Activated CD4-positive, alpha-beta T cell treated with anti-CD3 and anti-CD28 coated beads for 36 hours (primary cell): ENCODE measurements around the gene PARD6A. TPM values are rescaled to one million over a fixed set of nuclear protein-coding genes. Genes with fewer than 3 reads are reported as not detected.

Experiments
- ATAC-seq: fragments of 200-7000 bp; cut with Tn5 transposase; one replicate; pipeline ENCODE4 v1.10.0; 2021; ENCODE audit warnings: mild to moderate bottlenecking, moderate library complexity
- CTCF ChIA-PET: fragments of 350-600 bp; sonication (Branson Sonifier 250); formaldehyde crosslinking; loops from one replicate; lab custom pipeline; 2021; ENCODE audit warnings: antibody characterized with exemption; lab: Charles Lee
- POLR2A ChIA-PET: fragments of 350-600 bp; sonication (Branson Sonifier 250); formaldehyde crosslinking; loops from one replicate; lab custom pipeline; 2021; ENCODE audit warnings: antibody characterized with exemption, inconsistent platforms; lab: Charles Lee
- DNase-seq: peaks from one replicate; pipeline ENCODE4 v3.0.0-alpha.2; 2020
- H3K27ac Mint-ChIP-seq: one replicate; pipeline ENCODE4 v1.8.0; 2021; ENCODE audit warnings: mixed read lengths
- H3K27me3 Mint-ChIP-seq: one replicate; pipeline ENCODE4 v1.8.0; 2021; ENCODE audit warnings: mixed read lengths
- H3K36me3 Mint-ChIP-seq: one replicate; pipeline ENCODE4 v1.8.0; 2021; ENCODE audit warnings: low read depth, mixed read lengths
- H3K4me1 Mint-ChIP-seq: one replicate; pipeline ENCODE4 v1.8.0; 2021; ENCODE audit warnings: mixed read lengths
- H3K4me3 Mint-ChIP-seq: one replicate; pipeline ENCODE4 v1.8.0; 2021; ENCODE audit warnings: mild to moderate bottlenecking, moderate library complexity, mixed read lengths
- H3K9me3 Mint-ChIP-seq: one replicate; pipeline ENCODE4 v1.8.0; 2021; ENCODE audit warnings: low read depth, mixed read lengths
- intact Hi-C, 2 experiments: fragments of 100-400 bp; cut with DNase I in 1 of 2; cut with micrococcal nuclease in 1 of 2; formaldehyde crosslinking; loops; one replicate each; pipeline versions ENCODE4 v1.14.2 to v1.15.1; 2022 to 2024; cut with DNase I, micrococcal nuclease
- total RNA-seq, 2 experiments: library from RNA; stranded (reverse); gene quantifications; one replicate each; pipeline ENCODE4 v1.2.3, GENCODE V29; 2021

Gene PARD6A
- total RNA-seq, 2 experiments from 2014 or later = 7.8 to 8.7 TPM

DNA sequence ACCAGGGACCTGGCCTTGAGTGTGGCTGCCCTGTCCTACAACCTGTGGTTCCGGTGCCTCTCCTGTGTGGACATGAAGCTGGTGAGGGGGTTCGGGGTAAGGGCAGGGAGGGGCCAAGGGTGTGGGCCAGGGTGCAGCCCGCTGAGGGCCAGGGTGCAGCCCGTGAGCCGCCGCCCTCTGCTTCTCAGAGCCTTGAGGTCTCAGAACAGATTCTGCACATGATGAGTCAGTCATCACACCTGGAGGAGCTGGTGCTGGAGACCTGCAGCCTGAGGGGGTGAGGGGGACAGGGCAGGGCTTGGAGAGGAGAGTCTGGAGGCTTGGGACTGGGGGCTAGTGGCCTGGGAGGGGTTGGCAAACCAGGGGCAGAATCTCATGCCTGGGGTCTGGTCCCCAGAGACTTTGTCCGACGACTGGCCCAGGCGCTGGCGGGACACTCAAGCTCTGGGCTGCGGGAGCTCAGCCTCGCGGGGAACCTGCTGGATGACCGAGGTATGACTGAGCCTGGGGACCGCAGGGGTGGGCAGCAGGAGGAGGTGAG is 13.6 kb upstream of the PARD6A start:
- no peak overlapping the region for H3K4me3 Mint-ChIP-seq
- ATAC-seq (no peak), DNase-seq (no peak)
- H3K4me1 Mint-ChIP-seq = peaks cover 14% of the 10 kb centered on the region
- H3K36me3 Mint-ChIP-seq = peaks cover 34% of the 10 kb centered on the region
- ChIA-PET CTCF (interaction anchor here (0.6 to 6.8 kb wide), 5 partner anchors 13 to 154 kb away, joined by 3 to 86 read pairs (median 3); partner anchors contain the start of genes ACD and PARD6A), POLR2A (interaction anchor here (0.8 kb wide), 1 partner anchor 13 kb away, joined by 4 read pairs; the partner anchor contains the start of gene ACD)
- intact Hi-C loops = no loop called here
- H3K27me3 Mint-ChIP-seq = no peaks in the 10 kb centered on the region
- peak overlapping the region; percentile 25 for H3K27ac Mint-ChIP-seq
- no peaks in the 10 kb centered on the region for H3K9me3 Mint-ChIP-seq

DNA sequence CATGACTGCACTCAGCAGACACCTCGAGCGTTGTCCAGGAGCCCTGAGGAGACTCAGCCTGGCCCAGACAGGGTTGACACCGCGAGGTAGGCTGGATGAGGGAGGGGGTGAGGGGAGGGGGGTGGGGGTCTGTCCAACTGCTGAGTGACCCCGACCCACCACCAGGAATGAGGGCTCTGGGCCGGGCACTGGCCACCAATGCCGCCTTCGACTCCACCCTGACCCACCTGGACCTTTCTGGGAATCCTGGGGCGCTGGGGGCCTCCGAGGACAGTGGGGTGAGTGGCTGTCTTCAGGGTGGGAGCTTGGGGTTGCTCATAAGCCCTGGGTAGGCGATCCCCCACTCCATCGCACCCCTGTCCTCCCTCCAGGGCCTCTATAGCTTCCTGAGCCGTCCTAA is 13.1 kb upstream of the PARD6A start:
- no peak for DNase-seq
- POLR2A ChIA-PET = interaction anchor here (0.8 kb wide), 1 partner anchor 12 kb away, joined by 4 read pairs; the partner anchor contains the start of gene ACD
- H3K4me3 Mint-ChIP-seq = no peak overlapping the region
- H3K9me3 Mint-ChIP-seq = no peaks in the 10 kb centered on the region
- no peak for ATAC-seq
- intact Hi-C loops = no loop called here
- H3K36me3 Mint-ChIP-seq = peaks cover 36% of the 10 kb centered on the region
- peaks cover 14% of the 10 kb centered on the region for H3K4me1 Mint-ChIP-seq
- CTCF ChIA-PET = interaction anchor here (1.2 to 6.8 kb wide), 2 partner anchors 13 to 127 kb away, joined by 3 to 77 read pairs; partner anchors contain the start of genes ACD and PARD6A
- no peaks in the 10 kb centered on the region for H3K27me3 Mint-ChIP-seq
- H3K27ac Mint-ChIP-seq = no peak overlapping the region

DNA sequence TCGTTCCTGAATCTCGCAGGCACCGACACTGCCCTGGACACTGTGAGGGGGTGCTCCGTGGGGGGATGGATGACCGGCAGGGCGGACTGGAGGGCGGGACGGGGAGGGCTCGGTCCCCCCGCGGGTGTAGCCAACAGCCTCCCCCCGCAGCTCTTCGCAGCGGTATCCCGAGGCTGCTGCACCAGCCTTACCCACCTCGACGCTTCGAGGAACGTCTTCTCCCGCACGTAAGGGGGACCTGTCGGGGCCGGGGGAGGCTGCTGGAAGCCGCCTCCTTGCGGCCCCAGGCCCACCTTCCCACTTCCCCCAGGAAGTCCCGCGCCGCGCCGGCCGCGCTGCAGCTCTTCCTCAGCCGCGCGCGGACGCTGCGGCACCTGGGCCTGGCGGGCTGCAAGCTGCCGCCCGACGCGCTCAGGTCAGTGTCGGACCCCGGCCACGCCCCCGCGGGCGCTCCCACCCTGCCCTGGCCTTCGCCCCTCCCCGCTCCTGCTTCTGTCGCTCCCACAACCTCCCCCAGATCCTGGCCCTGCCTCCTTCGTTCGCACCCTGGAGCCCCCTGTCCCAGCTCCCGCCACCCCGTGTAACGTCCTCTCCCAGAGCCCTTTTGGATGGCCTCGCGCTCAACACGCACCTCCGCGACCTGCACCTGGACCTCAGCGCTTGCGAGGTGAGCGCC is 12.5 kb upstream of the PARD6A start:
- H3K4me3 Mint-ChIP-seq = no peak overlapping the region
- intact Hi-C loops = no loop called here
- no peaks in the 10 kb centered on the region for H3K9me3 Mint-ChIP-seq
- H3K36me3 Mint-ChIP-seq = peaks cover 36% of the 10 kb centered on the region
- H3K27ac Mint-ChIP-seq = no peak overlapping the region
- no peak for ATAC-seq
- ChIA-PET POLR2A (no interaction called here), CTCF (interaction anchor here (1.2 to 6.8 kb wide), 2 partner anchors 12 to 127 kb away, joined by 3 to 77 read pairs; partner anchors contain the start of genes ACD and PARD6A)
- no peak for DNase-seq
- H3K27me3 Mint-ChIP-seq = no peaks in the 10 kb centered on the region
- peaks cover 14% of the 10 kb centered on the region for H3K4me1 Mint-ChIP-seq

DNA sequence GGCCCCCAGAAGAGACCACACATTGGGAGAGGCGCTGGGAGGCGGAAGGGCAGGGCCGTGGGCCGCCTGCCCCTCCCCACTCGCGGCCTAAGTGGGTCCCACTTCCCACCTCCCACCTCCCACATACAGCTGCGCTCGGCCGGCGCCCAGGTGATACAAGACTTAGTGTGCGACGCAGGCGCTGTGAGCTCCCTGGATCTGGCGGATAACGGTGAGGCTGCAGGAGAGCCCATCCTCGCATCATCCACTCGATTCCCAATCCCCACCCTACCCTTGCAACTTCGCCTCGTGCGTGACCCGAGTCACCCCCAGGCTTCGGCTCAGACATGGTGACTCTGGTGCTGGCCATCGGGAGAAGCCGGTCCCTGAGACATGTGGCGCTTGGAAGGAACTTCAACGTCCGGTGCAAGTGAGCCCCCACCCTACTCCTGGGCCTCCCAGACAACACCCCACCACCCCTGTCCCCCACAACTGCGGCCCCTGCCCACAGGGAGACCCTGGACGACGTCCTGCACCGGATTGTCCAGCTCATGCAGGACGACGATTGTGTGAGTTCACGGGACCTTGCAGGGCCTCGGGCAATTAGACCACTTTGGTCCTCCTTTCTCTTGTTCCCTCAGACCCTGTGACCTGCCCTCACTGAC is 11.9 kb upstream of the PARD6A start:
- no peak overlapping the region for H3K27ac Mint-ChIP-seq
- peaks cover 14% of the 10 kb centered on the region for H3K4me1 Mint-ChIP-seq
- H3K9me3 Mint-ChIP-seq = no peaks in the 10 kb centered on the region
- DNase-seq (no peak), ATAC-seq (no peak)
- H3K36me3 Mint-ChIP-seq = peaks cover 38% of the 10 kb centered on the region
- intact Hi-C loops = no loop called here
- no peaks in the 10 kb centered on the region for H3K27me3 Mint-ChIP-seq
- no peak overlapping the region for H3K4me3 Mint-ChIP-seq
- ChIA-PET POLR2A (no interaction called here), CTCF (interaction anchor here (2.1 kb wide), 1 partner anchor 87 kb away, joined by 7 read pairs; the partner anchor contains the start of gene CTCF)

DNA sequence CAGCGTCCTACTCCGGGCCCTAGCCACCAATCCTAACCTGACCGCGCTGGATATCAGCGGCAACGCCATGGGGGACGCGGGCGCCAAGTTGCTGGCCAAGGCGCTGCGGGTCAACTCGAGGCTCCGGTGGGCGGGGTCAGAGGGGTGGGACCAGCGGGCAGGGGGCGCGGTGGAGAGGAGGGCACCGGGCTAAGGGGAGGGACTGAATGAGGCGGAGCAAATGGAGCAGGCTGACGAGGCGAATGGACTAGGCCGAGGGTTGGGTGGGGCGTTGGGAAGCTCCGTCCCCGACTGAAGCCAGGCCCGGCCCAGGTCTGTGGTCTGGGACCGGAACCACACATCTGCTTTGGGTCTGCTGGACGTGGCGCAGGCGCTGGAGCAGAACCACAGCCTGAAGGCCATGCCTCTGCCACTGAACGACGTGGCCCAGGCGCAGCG is 11.2 kb upstream of the PARD6A start:
- H3K27me3 Mint-ChIP-seq = no peaks in the 10 kb centered on the region
- DNase-seq = no peak
- no peak overlapping the region for H3K4me3 Mint-ChIP-seq
- no peaks in the 10 kb centered on the region for H3K9me3 Mint-ChIP-seq
- ChIA-PET POLR2A (no interaction called here), CTCF (interaction anchor here (2.1 kb wide), 1 partner anchor 88 kb away, joined by 7 read pairs; the partner anchor contains the start of gene CTCF)
- ATAC-seq = no peak
- H3K4me1 Mint-ChIP-seq = peaks cover 11% of the 10 kb centered on the region
- no peak overlapping the region for H3K27ac Mint-ChIP-seq
- intact Hi-C loops = no loop called here
- peaks cover 38% of the 10 kb centered on the region for H3K36me3 Mint-ChIP-seq

DNA sequence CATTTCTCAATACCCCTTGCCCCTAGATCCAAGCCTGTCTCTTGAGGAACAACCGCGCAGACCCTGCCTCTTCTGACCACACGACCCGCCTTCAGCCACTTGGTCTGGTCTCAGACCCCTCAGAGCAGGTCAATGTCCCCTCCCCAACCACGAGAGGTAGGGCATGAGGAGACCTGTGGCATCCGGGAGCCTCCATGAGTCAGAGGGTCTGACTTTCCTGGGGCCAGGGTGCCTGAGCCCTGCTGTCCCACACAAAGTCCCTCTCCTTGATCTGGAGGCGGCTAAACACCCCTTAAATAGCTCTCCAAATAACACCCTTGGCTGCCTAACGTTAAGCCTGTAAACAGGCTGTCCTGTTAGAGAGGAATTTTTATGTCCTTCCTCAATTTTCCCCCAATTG is 10.7 kb upstream of the PARD6A start:
- Mint-ChIP-seq H3K36me3 (peaks cover 42% of the 10 kb centered on the region), H3K9me3 (no peaks in the 10 kb centered on the region), H3K4me1 (peaks cover 10% of the 10 kb centered on the region), H3K4me3 (no peak overlapping the region), H3K27me3 (no peaks in the 10 kb centered on the region), H3K27ac (no peak overlapping the region)
- ChIA-PET CTCF (interaction anchor here (2.1 kb wide), 1 partner anchor 88 kb away, joined by 7 read pairs; the partner anchor contains the start of gene CTCF), POLR2A (interaction anchor here (1.8 kb wide), 1 partner anchor 10 kb away, joined by 6 read pairs; the partner anchor contains the start of genes ACD and PARD6A)
- DNase-seq (no peak), ATAC-seq (no peak)
- intact Hi-C loops = no loop called here

DNA sequence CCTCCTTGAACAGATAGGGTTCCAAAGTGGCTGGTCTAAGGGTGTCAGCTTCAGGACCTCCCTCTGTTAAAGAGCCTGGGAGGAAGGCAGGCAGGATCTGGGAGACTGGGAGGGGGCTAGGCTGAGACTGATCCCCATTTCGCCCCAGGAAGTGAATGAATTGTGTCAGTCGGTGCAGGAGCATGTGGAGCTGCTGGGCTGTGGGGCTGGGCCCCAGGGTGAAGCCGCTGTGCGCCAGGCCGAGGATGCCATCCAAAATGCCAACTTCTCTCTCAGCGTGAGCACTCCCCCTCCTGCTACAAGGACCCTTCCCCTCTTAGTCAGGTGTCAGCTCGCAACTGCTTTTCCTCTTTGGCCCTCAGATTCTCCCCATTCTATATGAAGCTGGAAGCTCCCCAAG is 9.7 kb upstream of the PARD6A start:
- peaks cover 47% of the 10 kb centered on the region for H3K36me3 Mint-ChIP-seq
- peaks cover 8% of the 10 kb centered on the region for H3K4me1 Mint-ChIP-seq
- no peaks in the 10 kb centered on the region for H3K27me3 Mint-ChIP-seq
- POLR2A ChIA-PET = interaction anchor here (1.8 kb wide), 1 partner anchor 9 kb away, joined by 6 read pairs; the partner anchor contains the start of genes ACD and PARD6A
- intact Hi-C loops = no loop called here
- no peak for DNase-seq
- CTCF ChIA-PET = interaction anchor here (1.0 to 2.6 kb wide), 4 partner anchors 11 to 130 kb away, joined by 3 to 12 read pairs (median 5); no protein-coding TSS in a partner anchor
- ATAC-seq = no peak
- no peaks in the 10 kb centered on the region for H3K9me3 Mint-ChIP-seq
- H3K4me3 Mint-ChIP-seq = no peak overlapping the region
- H3K27ac Mint-ChIP-seq = no peak overlapping the region

DNA sequence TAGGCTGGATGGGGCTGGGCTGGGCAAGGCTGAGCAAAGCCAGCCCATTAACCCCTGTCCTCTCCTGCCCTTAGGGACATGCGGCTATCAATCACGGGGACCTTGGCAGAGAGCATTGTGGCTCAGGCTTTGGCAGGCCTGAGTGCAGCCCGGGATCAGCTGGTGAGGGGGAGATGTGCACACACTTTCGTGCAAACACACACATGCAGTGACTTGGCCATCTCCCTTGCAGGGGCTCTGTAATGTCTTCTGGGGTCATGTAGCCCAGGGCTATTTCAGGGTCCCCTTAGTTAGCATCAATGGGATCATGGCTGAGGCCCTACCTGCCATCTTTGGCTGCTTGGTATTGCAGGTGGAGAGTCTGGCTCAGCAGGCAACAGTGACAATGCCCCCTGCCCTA is 8.9 kb upstream of the PARD6A start:
- no peak overlapping the region for H3K27ac Mint-ChIP-seq
- intact Hi-C loops = no loop called here
- POLR2A ChIA-PET = interaction anchor here (1.8 kb wide), 1 partner anchor 8 kb away, joined by 6 read pairs; the partner anchor contains the start of genes ACD and PARD6A

DNA sequence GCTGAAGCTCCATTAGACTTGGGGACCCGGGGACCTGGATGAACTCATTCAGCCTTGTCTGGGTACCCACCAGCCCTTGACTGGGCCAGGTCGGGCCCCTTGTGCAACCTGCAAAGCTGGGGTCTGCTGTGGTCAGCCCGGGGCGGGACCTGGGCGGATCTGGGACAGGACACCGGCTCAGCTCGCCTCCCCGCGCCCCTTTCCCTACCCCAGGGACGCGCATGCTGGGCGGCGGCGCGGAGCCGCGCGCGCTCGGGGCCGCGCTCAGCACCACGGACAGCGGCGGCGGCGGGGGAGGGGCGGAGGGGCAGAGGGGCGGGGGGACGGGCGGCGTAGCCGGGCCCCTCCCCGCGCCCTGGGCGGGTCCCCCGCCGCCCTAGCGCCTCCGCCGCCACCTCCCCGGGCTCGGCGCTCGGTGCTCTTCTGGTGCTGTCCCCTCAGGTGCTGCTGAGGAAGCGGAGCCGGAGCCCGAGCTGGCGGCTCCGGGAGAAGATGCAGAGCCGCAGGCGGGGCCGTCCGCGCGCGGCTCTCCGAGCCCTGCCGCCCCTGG is 8.1 kb upstream of the PARD6A start:
- Mint-ChIP-seq H3K36me3 (peaks cover 41% of the 10 kb centered on the region), H3K9me3 (no peaks in the 10 kb centered on the region), H3K4me3 (no peak overlapping the region), H3K27me3 (no peaks in the 10 kb centered on the region), H3K27ac (no peak overlapping the region), H3K4me1 (peaks cover 2% of the 10 kb centered on the region)
- CTCF ChIA-PET = interaction anchor here (0.8 to 2.6 kb wide), 4 partner anchors 10 to 106 kb away, joined by 3 to 12 read pairs (median 3); no protein-coding TSS in a partner anchor
- intact Hi-C loops = no loop called here
- ATAC-seq = no peak
- no peak for DNase-seq
- POLR2A ChIA-PET = no interaction called here

More for the DNA sequence above, 8.9 kb upstream of the PARD6A start:
- Mint-ChIP-seq H3K9me3 (no peaks in the 10 kb centered on the region), H3K27me3 (no peaks in the 10 kb centered on the region), H3K4me3 (no peak overlapping the region), H3K36me3 (peaks cover 46% of the 10 kb centered on the region), H3K4me1 (peaks cover 2% of the 10 kb centered on the region)
- CTCF ChIA-PET = interaction anchor here (0.8 to 2.6 kb wide), 6 partner anchors 11 to 131 kb away, joined by 3 to 12 read pairs (median 3); no protein-coding TSS in a partner anchor
- ATAC-seq (no peak), DNase-seq (no peak)

DNA sequence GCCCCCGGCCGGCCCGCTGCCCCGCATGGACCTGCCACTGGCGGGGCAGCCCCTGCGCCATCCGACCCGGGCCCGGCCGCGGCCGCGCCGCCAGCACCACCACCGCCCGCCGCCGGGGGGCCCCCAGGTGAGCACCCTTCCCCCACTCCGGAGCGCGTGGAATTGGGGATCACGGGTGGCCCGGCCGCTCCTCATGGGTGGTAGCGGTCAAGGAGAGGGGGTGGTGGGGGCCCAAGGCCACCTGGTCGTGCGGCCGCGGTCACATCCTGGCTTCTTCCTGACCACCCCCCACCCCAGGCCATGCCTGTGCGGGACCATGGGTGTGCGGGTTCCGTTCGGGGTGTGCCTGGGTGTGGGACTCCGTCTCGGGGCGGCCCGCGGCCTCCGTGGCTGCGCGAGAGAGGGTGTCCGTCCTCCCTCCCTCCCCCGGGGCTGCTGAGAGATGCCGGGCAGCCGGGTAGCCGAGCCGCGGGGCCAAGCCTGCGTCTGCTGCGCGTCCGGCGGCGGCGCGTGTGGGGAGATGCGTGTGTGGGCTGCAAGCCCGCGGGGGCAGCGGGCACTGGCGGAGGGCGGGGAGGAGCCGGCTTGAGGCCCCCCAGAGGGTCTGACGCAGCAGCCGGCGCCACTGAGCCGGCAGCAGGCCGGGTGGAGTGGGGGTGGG is 7.5 kb upstream of the PARD6A start:
- intact Hi-C loops = no loop called here
- POLR2A ChIA-PET = no interaction called here
- H3K4me1 Mint-ChIP-seq = peaks cover 5% of the 10 kb centered on the region
- CTCF ChIA-PET = no interaction called here
- no peak for DNase-seq
- no peak overlapping the region for H3K27ac Mint-ChIP-seq
- no peaks in the 10 kb centered on the region for H3K9me3 Mint-ChIP-seq
- no peak for ATAC-seq
- H3K27me3 Mint-ChIP-seq = no peaks in the 10 kb centered on the region
- no peak overlapping the region for H3K4me3 Mint-ChIP-seq
- peaks cover 44% of the 10 kb centered on the region for H3K36me3 Mint-ChIP-seq
